K562 (cell line): ENCODE data around the gene TLCD1. TPM values are rescaled to one million over a fixed set of nuclear protein-coding genes. Genes with fewer than 3 reads are reported as not detected.
A peak's percentile ranks its signal among the peaks of the same experiment; 100 is the strongest.

Experiments used
- ARID1B ChIP-seq: fragments of 450-650 bp; IDR thresholded peaks from 2 replicates; pipeline ENCODE4 v1.6.1; 2016; ENCODE audit warnings: antibody characterized with exemption, mild to moderate bottlenecking, inconsistent platforms
- CREM ChIP-seq: IDR thresholded peaks from 2 replicates; pipeline ENCODE4 v1.6.1; 2014; ENCODE audit warnings: antibody characterized with exemption, low read depth
- CXXC5 ChIP-seq: fragments of 250-450 bp; sonication (Bioruptor Pico); IDR thresholded peaks from 2 replicates; pipeline ENCODE4 v1.8.0; 2022; ENCODE audit warnings: inconsistent platforms, mild to moderate bottlenecking, moderate library complexity
- EP300 ChIP-seq: IDR thresholded peaks from 2 replicates; pipeline ENCODE4 v1.6.1; 2012; ENCODE audit warnings: low read length, improper control_type of control experiment
- HLTF ChIP-seq: fragments of 450-650 bp; IDR thresholded peaks from 2 replicates; pipeline ENCODE4 v1.6.1; 2016
- HNRNPLL ChIP-seq: fragments of 200-400 bp; formaldehyde crosslinking; IDR thresholded peaks from 2 replicates; pipeline ENCODE4 v1.6.1; 2017; ENCODE audit warnings: low read length, low read depth, mild to moderate bottlenecking; ENCODE audit not compliant: poor library complexity, severe bottlenecking
- MYC ChIP-seq, 2 experiments: fragments of 250-450 bp in 1 of 2; sonication (Bioruptor Pico) in 1 of 2; IDR thresholded peaks; 2 replicates each; pipeline versions ENCODE4 v1.5.1 to v1.6.1; 2012 to 2021; ENCODE audit warnings: low read depth in 2 of 2, borderline replicate concordance in 1 of 2, improper control_type of control experiment in 1 of 2, low read length in 1 of 2, mild to moderate bottlenecking in 1 of 2, moderate library complexity in 1 of 2
- NCOR1 ChIP-seq: fragments of 450-650 bp; IDR thresholded peaks from 2 replicates; pipeline ENCODE4 v1.6.1; 2016; ENCODE audit warnings: mild to moderate bottlenecking, moderate library complexity
- NR2C1 ChIP-seq, 2 experiments: fragments of 450-650 bp; IDR thresholded peaks; 2 replicates each; pipeline ENCODE4 v1.6.1; 2017; ENCODE audit warnings: mild to moderate bottlenecking in 2 of 2, antibody characterized with exemption in 1 of 2, inconsistent platforms in 1 of 2, missing compliant biosample characterization in 1 of 2, missing genetic modification characterization in 1 of 2
- NRF1 ChIP-seq, 2 experiments: fragments of 450-650 bp; IDR thresholded peaks in 1 of 2; conservative IDR thresholded peaks in 1 of 2; 2 replicates each; pipeline ENCODE4 v1.6.1; 2014; ENCODE audit warnings: mild to moderate bottlenecking in 2 of 2
- PCBP1 ChIP-seq: fragments of 200-400 bp; formaldehyde crosslinking; IDR thresholded peaks from 2 replicates; pipeline ENCODE4 v1.6.1; 2018; ENCODE audit warnings: mild to moderate bottlenecking, low read depth, low read length; ENCODE audit not compliant: poor library complexity, severe bottlenecking
- PCBP2 ChIP-seq: fragments of 200-400 bp; formaldehyde crosslinking; IDR thresholded peaks from 2 replicates; pipeline ENCODE4 v1.6.1; 2018; ENCODE audit warnings: low read length, low read depth, mild to moderate bottlenecking, moderate library complexity; ENCODE audit not compliant: poor library complexity, severe bottlenecking
- PHF21A ChIP-seq: fragments of 450-650 bp; IDR thresholded peaks from 2 replicates; pipeline ENCODE4 v1.6.1; 2017; ENCODE audit warnings: low read depth, borderline replicate concordance
- POLR2AphosphoS5 ChIP-seq: IDR thresholded peaks from 2 replicates; pipeline ENCODE4 v1.6.1; 2011; ENCODE audit warnings: mild to moderate bottlenecking, low read depth, low read length, moderate library complexity; ENCODE audit not compliant: control insufficient read depth, insufficient read depth
- UBTF ChIP-seq, 2 experiments: IDR thresholded peaks; 2 replicates each; pipeline ENCODE4 v1.6.1; 2012; ENCODE audit warnings: improper control_type of control experiment in 2 of 2, low read depth in 2 of 2, low read length in 2 of 2, borderline replicate concordance in 1 of 2
- ZBTB2 ChIP-seq: fragments of 450-650 bp; IDR thresholded peaks from 2 replicates; pipeline ENCODE4 v1.6.1; 2016; ENCODE audit warnings: antibody characterized with exemption
- ZBTB7A ChIP-seq: IDR thresholded peaks from 2 replicates; pipeline ENCODE4 v1.6.1; 2011; ENCODE audit warnings: low read depth, mild to moderate bottlenecking, low read length, moderate library complexity, borderline replicate concordance; ENCODE audit not compliant: control insufficient read depth
- ZNF175 ChIP-seq: fragments of 200-800 bp; sonication (Bioruptor generic); IDR thresholded peaks from 2 replicates; pipeline ENCODE4 v1.6.1; 2016; ENCODE audit warnings: low read depth, mild to moderate bottlenecking, missing genetic modification characterization, missing compliant biosample characterization
- ZNF668 ChIP-seq: fragments of 250-450 bp; sonication (Bioruptor Pico); IDR thresholded peaks from 2 replicates; pipeline ENCODE4 v1.8.0; 2022; ENCODE audit warnings: mild to moderate bottlenecking, inconsistent platforms
- polyA plus RNA-seq, 8 experiments: library from polyadenylated mRNA; depleted of rRNA in 4 of 8; stranded (reverse) in 5 of 8; unstranded in 3 of 8; fragments of >200 nt; fragmentation: Nextera tagmentation in 2 of 8; fragmentation: Illumina TruSeq in 1 of 8; extraction: Ambion mirVana in 2 of 8; extraction: Trizol in 1 of 8; gene quantifications; 2 replicates each; pipeline versions ENCODE4 v1.2.1 to v1.2.3, GENCODE V29; 2011 to 2014; ENCODE audit warnings: inconsistent platforms in 1 of 8, missing spikeins in 1 of 8
- total RNA-seq, 7 experiments: library from RNA; depleted of rRNA in 6 of 7; stranded (reverse); fragments of >200 nt in 6 of 7; fragmentation: Illumina TruSeq in 2 of 7; extraction: Trizol in 2 of 7; gene quantifications; 2 replicates each; pipeline versions ENCODE4 v1.2.1 to v1.2.3, GENCODE V29; 2011 to 2021; ENCODE audit warnings: low replicate concordance in 1 of 7
- TF ChIP-seq, protein P1 (sequence below): fragments of 450-650 bp; formaldehyde crosslinking; IDR thresholded peaks from 2 replicates; pipeline ENCODE4 v1.4.0; 2020; ENCODE audit warnings: mild to moderate bottlenecking, moderate library complexity

TLCD1 gene
- total and polyA plus RNA-seq, 9 of the 15 experiments (the other 6 are each of a cell fraction or from before 2014, with no cell fraction given) = 6.8 to 37.7 (median 21.7) TPM

DNA sequence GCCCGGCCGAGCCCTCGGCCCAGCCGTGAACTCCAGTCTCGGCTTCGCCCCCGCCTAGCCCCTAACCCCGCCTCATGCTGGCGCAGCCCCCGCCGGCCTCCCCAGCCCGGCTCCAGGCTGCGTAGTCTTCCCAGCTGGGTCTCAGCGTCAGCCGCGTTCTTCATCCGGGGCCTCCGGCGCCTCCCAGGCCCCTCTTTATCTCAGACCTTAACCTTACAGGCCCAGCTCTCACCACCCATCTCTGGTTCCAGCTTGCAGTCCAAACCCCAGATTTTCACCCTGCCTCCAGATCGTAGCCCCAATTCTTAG lies 14.4 kb downstream of the TLCD1 start, which contains the start of gene PROCA1 (continued):
- TF ChIP-seq ZBTB2 = 0 out of 2 replicates have a peak, but pooled peaks have one; percentile 45
- TF ChIP-seq, protein P1, sequence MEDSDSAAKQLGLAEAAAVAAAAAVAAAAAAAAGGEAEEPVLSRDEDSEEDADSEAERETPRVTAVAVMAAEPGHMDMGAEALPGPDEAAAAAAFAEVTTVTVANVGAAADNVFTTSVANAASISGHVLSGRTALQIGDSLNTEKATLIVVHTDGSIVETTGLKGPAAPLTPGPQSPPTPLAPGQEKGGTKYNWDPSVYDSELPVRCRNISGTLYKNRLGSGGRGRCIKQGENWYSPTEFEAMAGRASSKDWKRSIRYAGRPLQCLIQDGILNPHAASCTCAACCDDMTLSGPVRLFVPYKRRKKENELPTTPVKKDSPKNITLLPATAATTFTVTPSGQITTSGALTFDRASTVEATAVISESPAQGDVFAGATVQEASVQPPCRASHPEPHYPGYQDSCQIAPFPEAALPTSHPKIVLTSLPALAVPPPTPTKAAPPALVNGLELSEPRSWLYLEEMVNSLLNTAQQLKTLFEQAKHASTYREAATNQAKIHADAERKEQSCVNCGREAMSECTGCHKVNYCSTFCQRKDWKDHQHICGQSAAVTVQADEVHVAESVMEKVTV (CRISPR knock-in tag) = no peak
- TF ChIP-seq UBTF (IDR thresholded peaks at IDR 0.05; ENCODE audit: borderline replicate concordance in 1 of 2, low read depth in 2 of 2, low read length in 2 of 2) = peak; percentile 62 to 67; a peak in 1 of 4 replicates
- TF ChIP-seq ZNF175 (CRISPR knock-in tag) = peak; percentile 55; the same call in 1 of the 2 replicates
- peak; percentile 59; the same call in 1 of the 2 replicates for TF ChIP-seq PHF21A
- no peak for TF ChIP-seq PCBP2
- 0 out of 2 replicates have a peak, but pooled peaks have one; percentile 57 for TF ChIP-seq ARID1B
- TF ChIP-seq POLR2AphosphoS5 = peak; percentile 52; the same call in 1 of the 2 replicates
- TF ChIP-seq EP300 = no peak
- peak; percentile 4; the same call in 1 of the 2 replicates for TF ChIP-seq CREM
- peak; percentile 7; the same call in 1 of the 2 replicates for TF ChIP-seq CXXC5 (CRISPR knock-in tag)
- TF ChIP-seq NCOR1 = peak; percentile 23; the same call in 1 of the 2 replicates
- TF ChIP-seq NRF1 (conservative IDR thresholded peaks at IDR 0.05 in 1 of 2, IDR thresholded peaks at IDR 0.05 in 1 of 2) = peak in 1 of 2 experiments; percentile 6; a peak in 2 of 4 replicates
- TF ChIP-seq NR2C1 (IDR thresholded peaks at IDR 0.05) = no peak
- TF ChIP-seq NR2C1 (tag; IDR thresholded peaks at IDR 0.05) = 0 out of 2 replicates have a peak, but pooled peaks have one; percentile 8
- peak; percentile 87; the same call in 1 of the 2 replicates for TF ChIP-seq ZBTB7A
- TF ChIP-seq MYC (IDR thresholded peaks at IDR 0.05; ENCODE audit: low read depth, low read length) = no peak
- peak; percentile 76; the same call in 1 of the 2 replicates for TF ChIP-seq MYC (CRISPR knock-in tag; IDR thresholded peaks at IDR 0.05; ENCODE audit: borderline replicate concordance, low read depth)
- no peak for TF ChIP-seq PCBP1
- peak; percentile 71; the same call in 1 of the 2 replicates for TF ChIP-seq ZNF668 (CRISPR knock-in tag)
- TF ChIP-seq HNRNPLL = peak; percentile 67
- TF ChIP-seq HLTF = peak; percentile 15; the same call in 1 of the 2 replicates
